Spleen (tissue), 7 donors: ENCODE results near the gene STK33.

Experiments used
- POLR2AphosphoS5 ChIP-seq, 3 donors: sonication (generic); formaldehyde crosslinking; IDR thresholded peaks; one replicate each; pipeline ENCODE4 v1.5.1; 2017; ENCODE audit warnings: antibody characterized with exemption in 3 of 3
- TF ChIP-seq, protein P1 (sequence below), 11 experiments: fragments of 200-600 bp in 7 of 11; fragments of 450-650 bp in 4 of 11; sonication (generic) in 4 of 11; IDR thresholded peaks in 8 of 11; conservative IDR thresholded peaks in 3 of 11; 1 replicate in 7 of 11; 2 replicates in 4 of 11; pipeline versions ENCODE4 v1.4.0 to v1.8.0; 2016 to 2021; ENCODE audit warnings: antibody characterized with exemption in 11 of 11, inconsistent platforms in 4 of 11, mild to moderate bottlenecking in 1 of 11
- donor health status: DM: no; HTN: no; CAD: no; lungs with moderate emphysema.
- donor health status: DM: no; HTN: no; CAD: no.
- donor health status: DM: no; HTN: no; CAD: no.

DNA sequence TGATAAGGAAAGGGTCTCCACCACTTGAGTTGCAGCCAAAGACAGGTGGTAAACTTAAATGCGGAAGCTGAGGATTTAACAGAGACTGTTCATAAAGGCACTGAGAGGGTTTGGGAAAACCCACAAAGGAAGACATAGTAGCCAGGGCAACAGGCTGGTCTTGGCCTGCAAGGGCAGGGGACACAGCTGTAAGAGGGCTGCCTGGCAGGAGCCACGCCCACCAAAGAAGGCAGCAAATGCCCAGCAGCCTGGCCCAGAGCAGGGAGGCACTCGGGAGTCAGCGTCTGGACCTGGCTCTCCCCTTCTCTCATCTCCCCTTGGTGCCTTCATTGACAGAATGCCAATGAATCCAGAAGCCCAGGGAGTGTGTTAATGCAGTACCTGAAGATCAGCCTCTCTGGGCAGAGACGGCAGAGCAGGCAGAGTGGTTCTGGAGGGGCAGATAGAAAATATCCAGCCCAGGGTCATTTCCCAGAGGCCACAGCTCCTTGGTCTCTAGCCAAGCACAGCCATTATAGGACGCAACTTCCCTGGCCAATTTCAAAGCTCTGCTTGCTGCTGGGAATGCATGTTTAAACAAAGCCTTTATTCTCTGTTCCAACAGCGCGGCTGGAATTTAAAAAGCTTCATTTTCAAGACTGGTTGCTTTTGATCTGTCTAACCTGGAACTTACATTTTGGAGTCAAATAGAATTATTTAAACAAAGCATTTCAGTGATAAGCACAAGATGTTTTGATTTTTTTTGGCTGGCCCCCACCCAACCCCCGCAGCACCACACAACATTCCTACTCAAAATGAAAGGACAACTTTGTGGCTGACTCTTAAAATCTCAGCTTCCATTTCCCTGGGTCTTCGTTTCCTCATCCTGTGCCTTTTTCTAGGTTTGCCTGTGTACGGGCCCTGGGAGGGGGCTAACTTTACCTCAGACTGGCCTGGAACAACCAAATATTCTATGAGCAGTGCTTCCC is 204.7 kb downstream of the STK33 start:
- TF ChIP-seq, protein P1, sequence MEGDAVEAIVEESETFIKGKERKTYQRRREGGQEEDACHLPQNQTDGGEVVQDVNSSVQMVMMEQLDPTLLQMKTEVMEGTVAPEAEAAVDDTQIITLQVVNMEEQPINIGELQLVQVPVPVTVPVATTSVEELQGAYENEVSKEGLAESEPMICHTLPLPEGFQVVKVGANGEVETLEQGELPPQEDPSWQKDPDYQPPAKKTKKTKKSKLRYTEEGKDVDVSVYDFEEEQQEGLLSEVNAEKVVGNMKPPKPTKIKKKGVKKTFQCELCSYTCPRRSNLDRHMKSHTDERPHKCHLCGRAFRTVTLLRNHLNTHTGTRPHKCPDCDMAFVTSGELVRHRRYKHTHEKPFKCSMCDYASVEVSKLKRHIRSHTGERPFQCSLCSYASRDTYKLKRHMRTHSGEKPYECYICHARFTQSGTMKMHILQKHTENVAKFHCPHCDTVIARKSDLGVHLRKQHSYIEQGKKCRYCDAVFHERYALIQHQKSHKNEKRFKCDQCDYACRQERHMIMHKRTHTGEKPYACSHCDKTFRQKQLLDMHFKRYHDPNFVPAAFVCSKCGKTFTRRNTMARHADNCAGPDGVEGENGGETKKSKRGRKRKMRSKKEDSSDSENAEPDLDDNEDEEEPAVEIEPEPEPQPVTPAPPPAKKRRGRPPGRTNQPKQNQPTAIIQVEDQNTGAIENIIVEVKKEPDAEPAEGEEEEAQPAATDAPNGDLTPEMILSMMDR (IDR thresholded peaks at IDR 0.05 in 8 of 11, conservative IDR thresholded peaks at IDR 0.05 in 3 of 11): no peak
- TF ChIP-seq POLR2AphosphoS5 (IDR thresholded peaks at IDR 0.05): no peak
